ENCODE results near the gene RPL27. TPM values are rescaled to one million over a fixed set of nuclear protein-coding genes. Genes with fewer than 3 reads are reported as not detected.
"Not testable (repeated sequence)": the region's sequence is repeated elsewhere in the genome, so short reads cannot be mapped to it uniquely, and the experiment has no call there.

RPL27 gene
- polyA plus RNA-seq, 4 donors = 1,737 to 4,151 (median 2,370) TPM

DNA sequence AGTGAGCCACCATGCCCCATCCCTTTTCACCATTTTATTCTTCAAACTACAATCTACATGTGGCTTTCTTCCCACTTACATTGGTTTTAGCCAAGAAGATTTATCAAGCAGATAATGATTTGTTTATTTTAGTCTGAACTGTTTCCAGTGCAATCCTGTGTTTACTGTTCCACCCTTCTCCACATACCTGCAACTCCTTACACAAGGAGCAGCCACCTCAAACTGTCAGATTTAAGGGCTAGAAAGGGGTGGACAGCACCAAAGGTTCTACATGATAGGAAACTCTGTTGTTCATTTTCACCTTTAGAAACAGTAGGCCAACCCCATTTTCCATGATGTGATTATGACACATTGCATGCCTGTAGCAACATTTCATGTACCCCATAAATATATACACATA, 16.0 kb upstream of the RPL27 start:
- Histone ChIP-seq H3K9me3 (ENCODE audit: control insufficient read depth in 2 of 2, insufficient read depth in 1 of 2, low read depth in 1 of 2, low read length in 1 of 2) (no peaks in the 10 kb centered on the region), H3K27me3 (ENCODE audit: control insufficient read depth in 3 of 3, insufficient read depth in 3 of 3, low read length in 3 of 3) (no peaks in the 10 kb centered on the region), H3K27ac (ENCODE audit: low read depth in 1 of 3, low read length in 2 of 3) (no peak overlapping the region), H3K4me3 (ENCODE audit: low read depth in 1 of 3, low read length in 3 of 3) (no peak overlapping the region), H3K4me1 (ENCODE audit: control insufficient read depth in 3 of 3, insufficient read depth in 2 of 3, low read depth in 1 of 3, low read length in 2 of 3) (peaks cover 4 to 9% (median 4%) of the 10 kb centered on the region in 3 donors), H3K36me3 (ENCODE audit: control insufficient read depth in 3 of 3, insufficient read depth in 2 of 3, low read depth in 1 of 3, low read length in 3 of 3) (peaks cover 1 to 29% (median 2%) of the 10 kb centered on the region in 3 donors)
- FAIRE-seq = no peak
- no peak for DNase-seq

DNA sequence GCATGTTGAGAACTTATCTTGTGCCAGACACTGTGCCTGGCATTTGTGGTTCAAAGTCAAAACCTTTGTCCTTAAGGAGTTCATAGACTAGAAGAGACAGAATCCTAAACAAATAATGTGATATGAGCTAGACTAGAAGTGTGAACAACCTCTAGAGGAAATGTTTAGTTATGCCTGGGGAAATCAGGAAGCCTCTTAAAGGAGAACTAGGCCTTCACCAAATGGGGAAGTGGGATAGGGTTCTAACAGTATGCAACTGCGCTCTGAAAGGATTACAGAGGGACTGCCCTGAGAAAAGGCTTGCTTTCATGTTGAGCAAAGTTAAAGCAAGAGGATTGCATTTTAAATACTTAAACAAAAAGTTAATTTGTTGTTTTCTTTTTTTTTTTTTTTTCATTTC, 13.0 kb upstream of the RPL27 start:
- DNase-seq = no peak
- Histone ChIP-seq H3K36me3 (ENCODE audit: control insufficient read depth in 3 of 3, insufficient read depth in 2 of 3, low read depth in 1 of 3, low read length in 3 of 3) (peaks cover 4 to 53% (median 12%) of the 10 kb centered on the region in 3 donors), H3K27me3 (ENCODE audit: control insufficient read depth in 3 of 3, insufficient read depth in 3 of 3, low read length in 3 of 3) (no peaks in the 10 kb centered on the region), H3K4me1 (ENCODE audit: control insufficient read depth in 3 of 3, insufficient read depth in 2 of 3, low read depth in 1 of 3, low read length in 2 of 3) (peaks cover 0 to 4% (median 3%) of the 10 kb centered on the region in 3 donors), H3K4me3 (ENCODE audit: low read depth in 1 of 3, low read length in 3 of 3) (no peak overlapping the region), H3K27ac (ENCODE audit: low read depth in 1 of 3, low read length in 2 of 3) (no peak overlapping the region), H3K9me3 (ENCODE audit: control insufficient read depth in 2 of 2, insufficient read depth in 1 of 2, low read depth in 1 of 2, low read length in 1 of 2) (no peaks in the 10 kb centered on the region)
- 14 to 62% methylated on average over 1 of the region's 1 CpG; no CpG with 5 or more reads in 1 of the 3 donors for WGBS, 3 donors
- FAIRE-seq = no peak

DNA sequence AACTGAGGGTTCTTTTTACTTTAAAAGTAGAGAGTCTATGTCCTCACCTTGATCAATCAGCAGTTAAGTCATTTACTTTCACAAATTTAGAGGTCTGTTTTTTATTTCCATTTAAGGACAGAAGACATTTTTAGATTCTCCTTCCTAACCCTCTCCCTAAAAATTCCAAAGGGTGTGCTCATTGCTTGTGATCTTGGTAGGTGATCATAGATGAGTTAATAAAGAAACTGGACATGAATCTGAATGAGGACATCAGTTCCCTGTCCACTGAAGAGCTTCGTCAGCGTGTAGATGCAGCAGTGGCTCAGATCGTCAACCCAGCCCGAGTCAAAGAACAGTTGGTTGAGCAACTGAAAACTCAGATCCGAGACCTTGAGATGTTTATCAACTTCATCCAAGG, 9.1 kb upstream of the RPL27 start:
- no peaks in the 10 kb centered on the region for H3K27me3 ChIP-seq (ENCODE audit: control insufficient read depth in 3 of 3, insufficient read depth in 3 of 3, low read length in 3 of 3)
- H3K36me3 ChIP-seq (ENCODE audit: control insufficient read depth in 3 of 3, insufficient read depth in 2 of 3, low read depth in 1 of 3, low read length in 3 of 3) = peaks cover 14 to 67% (median 18%) of the 10 kb centered on the region in 3 donors
- H3K27ac ChIP-seq (ENCODE audit: low read depth in 1 of 3, low read length in 2 of 3) = no peak overlapping the region
- no peaks in the 10 kb centered on the region for H3K4me1 ChIP-seq (ENCODE audit: control insufficient read depth in 3 of 3, insufficient read depth in 2 of 3, low read depth in 1 of 3, low read length in 2 of 3)
- H3K9me3 ChIP-seq (ENCODE audit: control insufficient read depth in 2 of 2, insufficient read depth in 1 of 2, low read depth in 1 of 2, low read length in 1 of 2) = no peaks in the 10 kb centered on the region
- no peak overlapping the region for H3K4me3 ChIP-seq (ENCODE audit: low read depth in 1 of 3, low read length in 3 of 3)
- 88 to 94% (median 91%) methylated on average over 5 of the region's 5 CpGs for WGBS, 3 donors
- DNase-seq (no peak), FAIRE-seq (no peak)

- 88 to 93% (median 89%) methylated on average over 6 of the region's 6 CpGs for WGBS, 3 donors
- Histone ChIP-seq H3K27me3 (ENCODE audit: control insufficient read depth in 3 of 3, insufficient read depth in 3 of 3, low read length in 3 of 3) (no peaks in the 10 kb centered on the region), H3K27ac (ENCODE audit: low read depth in 1 of 3, low read length in 2 of 3) (no peak overlapping the region), H3K4me1 (ENCODE audit: control insufficient read depth in 3 of 3, insufficient read depth in 2 of 3, low read depth in 1 of 3, low read length in 2 of 3) (no peaks in the 10 kb centered on the region), H3K36me3 (ENCODE audit: control insufficient read depth in 3 of 3, insufficient read depth in 2 of 3, low read depth in 1 of 3, low read length in 3 of 3) (peaks cover 14 to 69% (median 18%) of the 10 kb centered on the region in 3 donors), H3K4me3 (ENCODE audit: low read depth in 1 of 3, low read length in 3 of 3) (no peak overlapping the region), H3K9me3 (ENCODE audit: control insufficient read depth in 2 of 2, insufficient read depth in 1 of 2, low read depth in 1 of 2, low read length in 1 of 2) (no peaks in the 10 kb centered on the region)
- DNase-seq (no peak), FAIRE-seq (no peak)
These were observed 8.2 kb upstream of the RPL27 start for GRCh38 chr17:42989726-42990652.

DNA sequence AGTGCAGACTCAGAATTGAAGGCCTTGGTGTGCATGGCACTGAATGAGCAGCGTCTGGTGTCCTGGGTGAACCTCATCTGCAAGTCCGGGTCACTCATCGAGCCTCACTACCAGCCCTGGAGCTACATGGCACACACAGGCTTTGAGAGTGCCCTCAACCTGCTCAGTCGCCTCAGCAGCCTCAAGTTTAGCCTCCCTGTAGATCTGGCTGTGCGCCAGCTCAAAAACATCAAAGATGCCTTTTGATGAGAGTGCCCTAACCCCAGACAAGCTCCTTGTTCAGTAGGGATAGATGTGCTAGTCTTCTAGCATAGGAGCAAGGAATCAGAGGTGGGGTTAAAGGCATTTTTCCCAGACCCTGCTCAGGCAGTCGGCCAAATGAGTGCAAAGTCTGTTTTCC, 6.7 kb upstream of the RPL27 start:
- Histone ChIP-seq H3K4me3 (ENCODE audit: low read depth in 1 of 3, low read length in 3 of 3) (no peak overlapping the region), H3K27me3 (ENCODE audit: control insufficient read depth in 3 of 3, insufficient read depth in 3 of 3, low read length in 3 of 3) (no peaks in the 10 kb centered on the region), H3K27ac (ENCODE audit: low read depth in 1 of 3, low read length in 2 of 3) (no peak overlapping the region), H3K4me1 (ENCODE audit: control insufficient read depth in 3 of 3, insufficient read depth in 2 of 3, low read depth in 1 of 3, low read length in 2 of 3) (no peaks in the 10 kb centered on the region), H3K9me3 (ENCODE audit: control insufficient read depth in 2 of 2, insufficient read depth in 1 of 2, low read depth in 1 of 2, low read length in 1 of 2) (no peaks in the 10 kb centered on the region), H3K36me3 (ENCODE audit: control insufficient read depth in 3 of 3, insufficient read depth in 2 of 3, low read depth in 1 of 3, low read length in 3 of 3) (peaks cover 14 to 61% (median 18%) of the 10 kb centered on the region in 3 donors)
- DNase-seq (no peak), FAIRE-seq (no peak)
- 91 to 93% (median 91%) methylated on average over 6 of the region's 6 CpGs for WGBS, 3 donors

- no peak overlapping the region for H3K4me3 ChIP-seq (ENCODE audit: low read depth in 1 of 3, low read length in 3 of 3)
- DNase-seq = no peak
- peaks cover 10 to 51% (median 12%) of the 10 kb centered on the region in 3 donors for H3K36me3 ChIP-seq (ENCODE audit: control insufficient read depth in 3 of 3, insufficient read depth in 2 of 3, low read depth in 1 of 3, low read length in 3 of 3)
- no peaks in the 10 kb centered on the region for H3K27me3 ChIP-seq (ENCODE audit: control insufficient read depth in 3 of 3, insufficient read depth in 3 of 3, low read length in 3 of 3)
- no peak overlapping the region for H3K27ac ChIP-seq (ENCODE audit: low read depth in 1 of 3, low read length in 2 of 3)
- H3K9me3 ChIP-seq (ENCODE audit: control insufficient read depth in 2 of 2, insufficient read depth in 1 of 2, low read depth in 1 of 2, low read length in 1 of 2) = no peaks in the 10 kb centered on the region
- FAIRE-seq = no peak
- peaks cover 0 to 7% (median 0%) of the 10 kb centered on the region in 3 donors for H3K4me1 ChIP-seq (ENCODE audit: control insufficient read depth in 3 of 3, insufficient read depth in 2 of 3, low read depth in 1 of 3, low read length in 2 of 3)
- WGBS, 3 donors = 81 to 87% (median 81%) methylated on average over 5 of the region's 5 CpGs
These were observed 5.3 kb upstream of the RPL27 start for GRCh38 chr17:42992872-42993271.

- not testable (repeated sequence) for H3K27ac ChIP-seq (ENCODE audit: low read depth in 1 of 3, low read length in 2 of 3); FAIRE-seq; H3K27me3 ChIP-seq (ENCODE audit: control insufficient read depth in 3 of 3, insufficient read depth in 3 of 3, low read length in 3 of 3); H3K4me3 ChIP-seq (ENCODE audit: low read depth in 1 of 3, low read length in 3 of 3); H3K9me3 ChIP-seq (ENCODE audit: control insufficient read depth in 2 of 2, insufficient read depth in 1 of 2, low read depth in 1 of 2, low read length in 1 of 2); H3K4me1 ChIP-seq (ENCODE audit: control insufficient read depth in 3 of 3, insufficient read depth in 2 of 3, low read depth in 1 of 3, low read length in 2 of 3); DNase-seq
- WGBS, 3 donors = 81 to 85% (median 84%) methylated on average over 10 of the region's 10 CpGs
- peaks cover 8 to 41% (median 10%) of the 10 kb centered on the region in 3 donors for H3K36me3 ChIP-seq (ENCODE audit: control insufficient read depth in 3 of 3, insufficient read depth in 2 of 3, low read depth in 1 of 3, low read length in 3 of 3)
These were observed 4.3 kb upstream of the RPL27 start for GRCh38 chr17:42993913-42994312.

DNA sequence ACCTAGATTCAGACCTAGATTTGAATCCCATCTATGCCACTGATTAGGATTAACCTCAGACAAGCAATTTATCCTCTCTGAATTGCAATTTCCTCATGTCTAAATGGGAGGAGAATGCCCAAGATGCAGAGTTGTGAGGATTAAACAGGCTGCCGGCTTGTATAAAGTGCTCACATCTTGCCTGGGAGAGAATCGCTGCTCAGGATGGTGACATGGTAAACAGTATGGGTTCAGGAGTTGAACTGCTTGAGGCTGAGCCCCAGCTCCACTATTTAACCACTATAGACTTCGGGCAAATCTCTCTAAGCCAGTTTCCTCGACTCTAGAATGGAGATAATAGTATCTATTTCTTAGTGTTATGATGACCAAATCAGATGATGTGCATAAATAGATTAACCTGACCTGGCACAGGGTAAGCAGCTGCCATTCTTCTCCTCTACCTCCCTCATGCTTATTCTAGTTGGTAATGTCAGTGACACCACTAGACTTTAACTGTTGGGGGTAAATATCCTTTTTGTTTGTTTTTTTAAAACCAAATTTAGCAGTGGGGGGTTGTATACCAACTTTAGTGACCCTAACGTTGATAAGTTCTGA, 732 bp upstream of the RPL27 start:
- peak overlapping the region in 2 of 3 donors; percentile 10 to 22 for H3K4me3 ChIP-seq (ENCODE audit: low read depth in 1 of 3, low read length in 3 of 3)
- DNase-seq (peak in 1 of 2 donors; percentile 37), FAIRE-seq (no peak)
- H3K9me3 ChIP-seq (ENCODE audit: control insufficient read depth in 2 of 2, insufficient read depth in 1 of 2, low read depth in 1 of 2, low read length in 1 of 2) = no peaks in the 10 kb centered on the region
- H3K27me3 ChIP-seq (ENCODE audit: control insufficient read depth in 3 of 3, insufficient read depth in 3 of 3, low read length in 3 of 3) = no peaks in the 10 kb centered on the region
- H3K4me1 ChIP-seq (ENCODE audit: control insufficient read depth in 3 of 3, insufficient read depth in 2 of 3, low read depth in 1 of 3, low read length in 2 of 3) = peaks cover 0 to 18% (median 0%) of the 10 kb centered on the region in 3 donors
- H3K27ac ChIP-seq (ENCODE audit: low read depth in 1 of 3, low read length in 2 of 3) = peak overlapping the region; percentile 65 to 94 (median 72)
- 6 to 17% (median 6%) methylated on average over 5 of the region's 5 CpGs for WGBS, 3 donors
- H3K36me3 ChIP-seq (ENCODE audit: control insufficient read depth in 3 of 3, insufficient read depth in 2 of 3, low read depth in 1 of 3, low read length in 3 of 3) = peaks cover 9 to 41% (median 14%) of the 10 kb centered on the region in 3 donors

Measured in small intestine (tissue), 7 donors.